Activated CD8-positive, alpha-beta memory T cell treated with anti-CD3 and anti-CD28 coated beads for 36 hours (primary cell): ENCODE results near the gene DNASE1L1. TPM values are rescaled to one million over a fixed set of nuclear protein-coding genes. Genes with fewer than 3 reads are reported as not detected.

ENCODE experiments used
- CTCF ChIA-PET: fragments of 350-600 bp; sonication (Branson Sonifier 250); formaldehyde crosslinking; loops from one replicate; lab custom pipeline; 2021; ENCODE audit warnings: antibody characterized with exemption; lab: Charles Lee
- POLR2A ChIA-PET: fragments of 350-600 bp; sonication (Branson Sonifier 250); formaldehyde crosslinking; loops from one replicate; lab custom pipeline; 2021; ENCODE audit warnings: antibody characterized with exemption; lab: Charles Lee
- total RNA-seq, 2 experiments: library from RNA; stranded (reverse); gene quantifications; one replicate each; pipeline ENCODE4 v1.2.3, GENCODE V29; 2021

The DNASE1L1 gene
- total RNA-seq, 2 experiments from 2014 or later, result 10.8 to 11.8 TPM

DNA sequence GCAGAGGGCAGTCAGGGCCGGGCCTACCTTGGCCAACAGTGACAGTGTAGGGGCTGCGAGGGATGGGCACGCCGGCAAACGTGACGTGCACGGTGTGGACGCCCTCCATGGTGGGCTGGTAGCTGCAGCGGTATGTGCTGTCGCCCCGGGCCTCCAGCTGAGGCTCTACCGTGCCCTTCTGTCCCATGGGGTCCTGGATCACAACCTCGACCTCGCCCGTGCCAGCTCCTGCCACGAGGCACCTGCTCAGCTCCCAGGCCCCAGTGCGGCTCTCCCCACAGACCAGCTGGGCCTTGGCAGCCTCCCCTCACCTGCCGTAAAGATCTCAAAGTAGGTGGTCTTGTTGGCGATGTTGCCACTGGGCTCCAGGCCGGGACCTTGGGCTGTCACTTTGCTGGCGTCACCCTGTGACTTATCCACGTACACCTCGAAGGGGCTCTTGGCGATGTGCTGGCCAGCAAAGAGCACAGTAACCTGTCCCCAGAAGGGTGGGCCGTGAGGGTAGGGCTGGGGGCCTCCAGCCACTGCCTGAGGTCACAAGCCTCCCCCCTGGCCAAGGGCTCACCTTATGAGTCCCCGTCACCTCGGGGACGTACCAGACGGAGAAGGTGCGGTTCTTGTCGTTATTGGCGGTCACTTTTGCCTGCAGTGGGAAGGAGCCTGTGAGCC lies 42.9 kb downstream of the DNASE1L1 start:
- ChIA-PET CTCF (no interaction called here), POLR2A (no interaction called here)

DNA sequence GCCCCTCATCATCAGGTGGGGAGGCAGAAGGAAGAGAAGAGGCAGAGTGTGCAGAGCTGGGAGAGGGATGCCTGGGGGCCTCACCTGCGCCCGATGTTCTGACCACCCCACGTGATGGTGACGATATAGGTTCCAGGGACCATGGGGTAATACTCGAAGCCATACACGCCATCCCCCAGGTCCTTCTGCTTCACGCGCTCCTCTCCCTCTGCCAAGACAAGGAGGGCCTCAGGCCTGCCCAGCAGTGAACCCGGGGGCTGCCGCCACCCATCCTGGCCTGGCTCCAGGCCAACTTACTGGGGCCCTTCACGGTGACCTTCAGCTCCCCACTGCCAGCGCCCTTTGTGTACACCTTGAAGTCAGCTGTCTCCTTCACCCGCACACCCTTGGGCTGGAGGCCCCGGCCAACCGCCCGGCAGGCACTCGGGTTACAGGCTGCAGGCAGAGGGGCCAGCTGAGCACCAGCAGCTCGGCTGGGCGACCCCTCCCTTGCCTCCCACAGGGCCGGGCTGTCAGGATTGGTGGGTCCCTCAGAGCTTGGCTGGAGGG lies 43.9 kb downstream of the DNASE1L1 start:
- CTCF ChIA-PET, result no interaction called here
- POLR2A ChIA-PET, result interaction anchor here (0.6 kb wide), 1 partner anchor 641 kb away, joined by 3 read pairs; the partner anchor contains the start of gene BCAP31

DNA sequence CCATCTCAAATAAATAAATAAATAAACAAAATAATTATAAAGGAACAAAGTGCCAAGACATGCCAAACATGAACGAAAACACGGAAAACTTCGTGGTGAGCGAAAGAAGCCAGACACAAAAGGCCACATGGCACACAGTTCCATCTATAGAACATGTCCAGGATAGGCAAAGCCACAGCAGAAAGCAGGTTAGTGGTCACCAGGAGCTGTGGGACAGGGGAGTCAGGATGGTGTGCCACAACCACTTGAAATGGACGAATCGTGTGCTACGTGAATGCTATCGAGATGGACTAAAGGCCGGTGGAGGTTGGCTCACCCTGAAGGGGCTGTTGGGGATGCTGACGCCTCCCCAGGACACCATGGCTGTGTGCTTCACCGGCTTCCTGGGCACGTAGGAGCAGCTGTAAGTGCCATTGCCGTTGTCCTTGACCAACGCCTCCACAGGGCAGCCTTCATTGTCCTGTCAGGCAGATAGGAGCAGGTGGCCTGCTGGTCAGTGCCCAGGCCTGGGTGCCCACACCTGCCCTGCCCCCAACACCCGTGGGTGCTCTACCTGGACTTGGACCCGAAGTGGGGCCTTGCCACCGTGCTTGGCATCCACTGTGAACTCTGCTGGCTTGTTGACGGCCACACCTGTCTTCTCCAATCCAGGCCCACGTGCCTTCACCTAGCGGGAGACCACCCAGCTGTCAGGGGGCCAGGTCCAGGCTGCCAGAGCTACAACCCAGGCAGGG lies 45.2 kb downstream of the DNASE1L1 start:
- CTCF ChIA-PET, result no interaction called here
- POLR2A ChIA-PET, result no interaction called here

DNA sequence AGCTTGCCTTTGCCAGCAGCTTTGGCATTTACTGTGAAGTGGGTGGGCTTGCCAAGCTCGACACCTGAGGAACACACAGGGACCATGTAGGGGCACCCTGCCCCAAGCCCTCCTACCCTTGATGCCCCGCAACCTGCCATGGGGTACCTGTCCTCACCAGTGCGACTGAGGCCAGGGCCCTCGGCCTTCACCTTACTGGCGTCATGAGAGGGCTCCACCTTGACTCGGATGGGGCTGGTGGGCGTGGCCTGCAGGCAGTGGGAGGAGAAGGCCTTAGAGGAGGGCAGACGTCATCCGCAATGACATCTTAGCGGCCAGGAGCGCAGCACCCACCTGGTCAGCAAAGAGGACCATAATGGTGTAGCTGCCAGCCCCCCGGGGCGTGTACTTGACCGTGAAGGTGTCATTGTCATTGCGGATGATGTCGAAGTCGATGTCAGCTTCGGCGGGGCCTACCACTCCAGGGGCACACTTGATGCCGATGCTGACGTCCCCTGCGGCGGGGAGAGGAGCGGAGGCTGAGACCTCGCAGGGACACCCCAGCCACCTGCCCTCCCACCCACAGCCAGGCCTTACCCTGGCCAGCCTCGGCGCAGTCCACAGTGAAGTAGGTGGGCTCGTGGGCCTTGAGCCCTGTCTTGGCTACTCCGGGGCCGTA lies 46.8 kb downstream of the DNASE1L1 start:
- ChIA-PET CTCF (no interaction called here), POLR2A (interaction anchor here (1.1 kb wide), 1 partner anchor 13 kb away, joined by 3 read pairs; no protein-coding TSS in a partner anchor)

DNA sequence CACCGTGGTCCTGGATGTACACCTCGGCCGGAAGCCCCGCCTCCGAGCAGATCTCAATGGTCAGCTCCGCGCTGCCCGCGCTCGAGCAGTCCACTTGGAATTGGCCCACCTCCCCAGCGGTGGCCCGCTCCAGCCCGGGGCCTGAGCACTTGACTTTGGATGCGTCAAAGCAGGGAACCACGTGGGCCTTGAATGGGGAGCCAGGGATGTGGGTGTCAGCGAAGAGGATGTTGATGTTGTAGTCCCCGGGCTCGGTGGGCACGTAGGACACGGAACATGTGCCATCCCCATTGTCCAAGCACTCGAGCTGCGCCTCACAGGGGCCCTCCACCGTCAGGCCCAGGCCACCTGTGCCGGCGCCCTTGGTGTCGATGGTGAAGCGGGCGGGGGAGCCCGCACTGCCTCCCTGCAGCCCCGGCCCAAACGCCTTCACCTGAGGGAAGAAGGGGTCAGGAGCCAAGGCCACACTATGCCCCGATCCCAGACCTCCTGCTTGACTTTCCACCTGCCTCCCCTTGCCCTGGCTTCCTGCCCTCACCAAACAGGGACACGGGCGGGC lies 48.8 kb downstream of the DNASE1L1 start:
- ChIA-PET CTCF (no interaction called here), POLR2A (interaction anchor here (0.6 kb wide), 1 partner anchor 9 kb away, joined by 6 read pairs; no protein-coding TSS in a partner anchor)

DNA sequence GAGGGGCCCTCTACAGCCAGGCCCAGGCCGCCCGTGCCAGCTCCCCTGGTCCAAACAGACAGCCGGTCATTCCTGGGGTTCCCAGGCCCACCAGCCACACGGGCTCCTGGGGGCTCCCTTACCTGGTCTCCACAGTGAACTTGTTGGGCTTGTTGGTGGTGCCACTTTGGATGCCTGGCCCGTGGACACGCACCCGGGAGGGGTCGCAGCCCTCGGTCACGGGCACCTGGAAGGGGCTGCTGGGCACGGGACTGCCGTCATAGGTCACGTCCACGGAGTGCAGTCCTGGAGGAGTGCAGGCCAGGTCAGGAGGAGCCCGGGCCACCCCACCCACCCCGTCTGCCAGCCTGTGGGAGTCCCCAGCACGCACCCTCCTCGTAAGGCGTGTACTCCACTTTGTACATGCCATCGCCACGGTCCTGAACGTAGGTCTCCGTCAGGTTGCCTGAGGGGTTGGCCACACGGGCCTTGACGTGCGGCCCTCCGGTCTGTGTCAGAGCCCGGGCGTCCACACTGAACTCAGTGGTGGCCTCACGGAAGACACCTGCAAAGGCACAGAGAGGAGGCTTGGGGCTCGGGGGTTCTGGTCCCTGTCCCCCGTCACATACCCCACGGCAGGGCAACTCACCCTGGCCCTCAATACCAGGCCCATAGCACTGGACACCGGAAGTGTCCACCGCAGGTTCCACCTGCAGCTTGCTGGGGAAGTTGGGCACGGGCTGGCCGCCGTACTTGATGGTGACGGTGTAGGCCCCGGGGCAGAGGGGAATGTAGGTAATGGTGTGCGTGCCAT lies 49.5 kb downstream of the DNASE1L1 start:
- ChIA-PET POLR2A (no interaction called here), CTCF (no interaction called here)

DNA sequence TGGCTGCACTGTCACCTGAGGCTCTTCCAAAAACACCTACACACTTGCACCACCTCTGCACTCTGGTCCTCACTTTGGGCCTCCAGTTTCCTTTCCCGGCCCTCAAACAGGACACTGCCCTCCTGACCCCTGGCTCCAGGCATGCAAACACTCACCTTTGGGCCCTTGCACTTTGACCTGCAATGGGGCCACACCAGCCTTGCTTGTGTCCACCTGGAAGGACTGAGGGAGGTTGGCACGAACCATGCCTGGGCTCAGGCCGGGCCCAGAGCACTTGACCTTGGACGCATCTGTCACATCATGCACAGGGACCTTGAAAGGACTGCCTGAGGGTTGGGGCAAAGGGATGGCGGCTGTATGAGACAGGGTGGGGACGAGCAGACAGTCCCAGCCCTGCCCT lies 50.2 kb downstream of the DNASE1L1 start:
- CTCF ChIA-PET, result no interaction called here
- POLR2A ChIA-PET, result no interaction called here

DNA sequence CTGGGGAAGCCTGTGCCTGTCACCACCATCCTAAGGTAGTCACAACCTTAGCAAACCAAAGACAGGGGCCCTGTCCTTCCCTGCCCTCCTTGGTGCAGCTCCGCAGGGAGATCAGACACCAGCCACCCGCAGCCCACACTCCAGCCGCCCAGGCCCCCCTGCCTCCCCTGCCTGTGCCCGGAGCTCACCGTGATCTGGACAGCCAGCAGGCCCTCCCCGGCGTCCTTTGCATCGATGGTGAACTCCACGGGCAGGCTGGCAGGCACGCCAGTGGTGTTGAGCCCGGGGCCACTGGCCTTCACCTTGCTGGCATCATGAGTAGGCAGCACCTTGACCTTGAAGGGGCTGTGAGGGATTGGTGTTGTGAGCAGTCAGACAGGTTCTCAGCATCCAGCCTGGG lies 51.0 kb downstream of the DNASE1L1 start:
- CTCF ChIA-PET, result no interaction called here
- POLR2A ChIA-PET, result no interaction called here

DNA sequence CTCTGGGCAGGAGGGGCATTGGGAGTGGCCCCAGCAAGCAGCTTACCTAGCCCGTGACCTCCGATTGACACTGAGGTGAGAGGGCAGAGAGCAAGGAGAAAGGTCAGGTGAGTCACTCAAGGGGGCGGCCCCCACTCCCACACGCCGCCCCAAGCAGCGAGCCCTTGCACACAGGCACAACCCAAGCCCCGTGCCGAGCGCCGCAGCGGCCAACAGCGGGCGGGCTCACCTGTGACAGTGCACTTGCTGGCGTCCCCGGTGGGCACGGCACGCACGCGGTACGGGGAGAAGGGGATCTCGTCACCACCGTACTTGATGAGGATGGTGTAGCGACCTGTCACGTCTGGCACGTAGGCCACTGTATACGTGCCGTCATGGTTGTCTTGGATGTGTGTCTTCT lies 51.8 kb downstream of the DNASE1L1 start:
- ChIA-PET POLR2A (no interaction called here), CTCF (no interaction called here)

DNA sequence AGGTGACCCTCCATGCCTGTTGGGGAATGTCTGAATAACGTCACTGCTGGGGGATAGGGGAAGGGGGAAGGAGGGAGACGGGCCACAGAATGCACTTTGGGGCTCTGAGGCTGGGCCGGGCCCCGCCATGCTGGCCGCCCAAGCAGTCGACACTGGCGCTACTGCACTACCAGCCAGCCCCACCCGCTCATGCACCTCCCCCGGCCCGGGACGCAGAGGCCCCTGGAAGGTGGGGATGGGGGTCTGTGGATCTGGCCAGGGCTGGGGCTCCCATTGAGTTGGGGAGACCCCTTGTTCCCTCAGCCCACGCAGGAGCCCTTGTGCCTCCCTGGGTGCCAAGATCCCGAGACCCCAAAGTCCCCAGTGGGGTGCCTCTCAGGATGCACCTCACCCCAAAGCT lies 52.5 kb downstream of the DNASE1L1 start:
- POLR2A ChIA-PET, result no interaction called here
- CTCF ChIA-PET, result no interaction called here

DNA sequence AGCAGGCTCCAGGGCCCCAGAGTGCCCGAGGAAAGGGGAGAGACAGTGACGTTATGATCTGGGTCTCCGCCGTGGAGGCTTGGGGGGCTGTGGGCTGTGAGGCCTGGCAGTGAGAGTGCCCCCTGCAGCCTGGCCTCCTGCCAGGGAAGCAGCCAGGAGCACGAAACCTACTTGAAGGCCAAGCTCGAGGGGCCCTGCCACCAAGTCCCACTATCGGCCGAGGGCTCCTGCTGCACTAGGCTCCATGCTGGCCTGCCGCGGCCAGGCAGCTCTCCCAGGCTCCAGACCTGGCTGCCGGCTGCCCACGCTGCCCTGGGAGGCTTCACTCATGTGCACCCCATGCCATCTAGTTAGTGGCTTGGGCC lies 53.3 kb downstream of the DNASE1L1 start:
- CTCF ChIA-PET, result no interaction called here
- POLR2A ChIA-PET, result no interaction called here

DNA sequence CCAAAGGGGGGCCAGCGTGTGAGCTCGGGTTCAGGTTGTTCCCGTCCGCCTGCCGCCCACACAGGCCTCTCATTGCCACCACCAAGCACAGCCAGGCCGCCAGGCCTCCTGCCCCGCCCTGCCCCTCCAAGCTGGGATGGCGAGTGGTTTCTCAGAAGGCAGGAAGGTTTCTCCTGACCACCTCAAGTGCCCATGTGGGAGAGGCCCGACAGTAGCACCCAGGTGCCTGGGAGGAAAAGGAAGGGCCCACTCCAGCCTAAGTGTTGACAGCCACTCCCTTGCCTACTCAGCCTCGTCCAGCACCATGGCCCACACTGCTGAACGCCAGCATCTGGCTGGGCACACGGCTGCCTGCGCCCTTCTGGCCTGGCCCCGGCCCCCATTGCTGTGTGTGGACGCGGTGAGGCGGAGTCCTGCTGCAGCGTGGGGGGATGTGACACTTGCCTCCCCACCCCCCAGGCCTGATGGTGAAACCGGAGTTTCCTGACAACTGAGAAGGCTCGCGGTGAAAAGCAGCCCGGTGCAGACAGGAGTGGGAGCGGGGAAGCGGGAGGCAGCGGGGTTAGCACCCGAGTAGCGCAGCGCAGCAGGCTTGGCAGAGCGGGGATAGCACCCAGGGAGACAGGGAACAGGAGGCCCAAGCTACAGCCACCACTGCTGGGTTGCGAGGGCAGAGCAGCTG lies 53.8 kb downstream of the DNASE1L1 start:
- POLR2A ChIA-PET, result no interaction called here
- CTCF ChIA-PET, result no interaction called here

DNA sequence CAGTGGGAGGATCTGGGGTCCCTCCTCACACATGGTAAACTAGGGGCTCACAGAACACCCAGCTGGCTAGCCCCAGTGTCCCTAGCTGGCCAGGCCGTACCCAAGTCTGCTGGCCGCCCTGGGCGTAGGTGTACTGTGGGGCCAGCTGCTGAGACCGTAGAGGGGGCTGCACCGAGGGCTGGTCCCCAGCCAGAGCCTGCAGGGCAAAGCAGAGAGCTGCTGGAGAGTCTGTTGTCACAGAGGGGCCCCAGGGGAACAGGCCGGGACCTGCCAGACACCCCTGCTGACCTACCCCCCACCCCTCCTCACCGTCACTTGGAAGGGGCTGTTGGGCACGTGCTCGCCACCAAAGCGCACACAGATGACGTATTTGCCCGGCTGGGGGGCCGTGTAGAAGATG lies 54.5 kb downstream of the DNASE1L1 start:
- ChIA-PET POLR2A (no interaction called here), CTCF (no interaction called here)

DNA sequence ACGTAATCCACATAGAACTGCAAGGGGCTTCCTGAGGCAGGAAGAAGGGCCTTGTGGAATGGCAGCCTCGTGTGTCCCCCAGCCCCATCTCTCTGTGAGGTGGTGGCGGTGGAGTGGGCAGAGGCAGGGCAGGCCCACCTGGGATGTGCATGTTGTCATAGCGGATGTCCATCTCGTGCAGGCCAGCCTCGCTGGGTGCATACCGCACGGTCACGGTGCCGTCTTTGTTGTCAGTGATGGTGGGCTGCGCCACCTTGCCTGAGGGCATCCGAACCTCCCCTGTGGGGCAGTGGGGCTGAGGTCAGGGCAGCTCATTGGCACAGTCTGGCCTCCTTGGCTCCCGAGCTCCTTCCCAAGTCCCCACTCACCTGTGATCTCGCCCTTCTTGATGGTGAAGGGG lies 55.0 kb downstream of the DNASE1L1 start:
- CTCF ChIA-PET, result no interaction called here
- POLR2A ChIA-PET, result no interaction called here

DNA sequence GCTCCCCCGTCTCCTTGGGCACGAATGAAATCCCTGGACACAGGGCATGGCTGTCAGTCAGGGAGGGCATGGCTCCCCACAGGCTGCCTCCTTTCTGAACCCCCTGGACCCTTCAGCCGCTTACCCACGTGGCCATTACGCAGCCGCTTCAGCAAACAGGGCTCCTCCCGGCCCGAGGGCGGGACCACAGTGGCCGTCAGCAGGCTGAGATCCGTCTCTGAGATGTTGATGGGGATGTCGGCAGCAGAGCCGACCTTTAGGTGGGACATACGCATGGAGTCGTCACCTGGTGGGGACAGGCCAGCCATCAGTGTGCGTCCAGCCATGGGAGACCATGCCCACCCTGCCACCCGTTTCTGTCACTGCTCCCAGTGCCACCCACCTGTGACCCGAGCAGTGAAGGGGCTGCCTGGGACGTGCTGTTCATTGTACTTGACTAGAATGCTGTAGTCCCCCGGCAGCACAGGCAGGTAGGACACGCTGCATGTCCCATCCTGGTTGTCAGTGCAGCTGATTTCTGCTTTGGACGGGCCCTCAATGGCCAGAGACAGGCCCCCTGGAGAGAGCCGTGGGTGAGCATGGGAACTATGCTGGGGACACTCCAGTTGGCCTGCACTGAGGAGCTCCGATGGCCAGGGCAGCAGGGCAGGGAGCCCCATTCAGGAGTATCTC lies 55.7 kb downstream of the DNASE1L1 start:
- POLR2A ChIA-PET, result no interaction called here

DNA sequence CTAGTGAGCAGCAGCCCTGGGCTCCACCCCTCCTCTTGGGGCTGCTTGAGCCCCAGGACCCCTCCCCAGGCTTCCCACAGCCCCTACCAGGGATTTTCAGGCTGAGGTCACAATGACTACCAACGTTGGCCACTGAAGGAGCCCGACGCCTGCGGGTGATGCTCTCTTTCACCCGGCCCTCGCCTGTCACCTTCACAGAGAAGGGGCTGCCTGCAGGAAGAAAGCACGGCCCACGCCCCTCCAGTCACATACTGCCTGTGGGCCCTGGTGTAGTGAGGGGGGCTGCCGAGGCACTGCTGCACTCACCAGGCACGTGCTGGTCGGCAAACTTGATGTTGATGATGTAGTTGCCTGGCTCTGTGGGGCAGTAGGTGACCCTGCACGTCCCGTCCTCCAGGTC lies 56.6 kb downstream of the DNASE1L1 start:
- ChIA-PET CTCF (no interaction called here), POLR2A (no interaction called here)

More for the DNA sequence above, 55.7 kb downstream of the DNASE1L1 start:
- CTCF ChIA-PET, result no interaction called here

DNA sequence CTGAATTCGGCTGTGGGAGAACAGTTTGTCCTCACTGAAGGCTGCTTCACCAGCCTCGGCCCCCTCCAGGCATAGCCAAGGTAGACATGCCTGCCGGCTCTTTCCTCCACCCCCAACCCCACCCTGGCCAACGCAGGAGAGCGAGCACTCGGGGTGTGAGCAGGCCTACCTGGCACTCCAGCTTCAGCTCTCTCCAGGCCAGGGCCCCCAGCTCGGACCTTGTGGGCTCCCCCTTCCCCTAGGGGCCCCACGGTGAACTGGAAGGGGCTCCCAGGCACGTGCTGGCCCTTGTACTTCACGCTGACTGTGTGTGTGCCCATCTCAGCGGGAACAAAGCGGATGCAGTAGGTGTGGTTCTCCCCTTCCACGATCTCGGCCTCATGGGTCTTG lies 57.0 kb downstream of the DNASE1L1 start:
- ChIA-PET CTCF (no interaction called here), POLR2A (interaction anchor here (0.6 kb wide), 1 partner anchor 25 kb away, joined by 7 read pairs; no protein-coding TSS in a partner anchor)
